Activated T-cell treated with anti-CD3 and anti-CD28 coated beads for 1 hour (primary cell): ENCODE results near the gene KIRREL3.

Experiments
- DNase-seq: peaks from one replicate; pipeline ENCODE4 v3.0.0-alpha.2; 2020; ENCODE audit warnings: low read depth

The KIRREL3 gene

DNA sequence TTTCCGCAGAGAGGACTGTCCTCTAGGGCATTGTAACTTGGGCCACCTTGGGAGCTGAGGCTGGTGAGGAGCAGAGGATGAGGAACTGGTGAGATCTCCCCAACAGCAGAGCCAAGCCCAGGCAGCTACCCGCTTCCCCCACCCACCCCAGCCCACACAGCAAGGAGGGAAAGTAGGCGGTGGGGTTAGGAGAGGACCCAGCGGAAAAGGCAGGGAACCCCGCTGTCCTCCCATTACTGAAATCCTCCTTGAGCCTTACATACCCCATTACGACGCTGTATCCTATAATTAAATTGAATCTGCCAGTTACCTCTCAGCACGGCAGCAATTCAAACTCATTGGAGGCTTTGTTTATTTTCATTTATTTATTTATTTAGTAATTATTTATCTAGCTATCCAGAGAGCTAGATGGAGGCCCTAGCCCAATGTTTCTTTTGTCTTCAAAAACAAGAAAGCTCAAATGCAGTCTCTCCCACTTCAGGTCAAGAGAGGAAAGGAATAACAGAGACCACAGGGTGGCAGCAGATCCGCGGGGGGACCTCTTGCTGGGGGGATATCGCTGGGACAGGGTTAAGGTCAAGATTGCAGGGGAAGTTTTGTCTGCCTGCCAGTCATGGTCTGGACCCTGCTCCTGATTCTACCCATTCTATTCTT, 427.1 kb downstream of the KIRREL3 start:
- DNase-seq, result no peak

DNA sequence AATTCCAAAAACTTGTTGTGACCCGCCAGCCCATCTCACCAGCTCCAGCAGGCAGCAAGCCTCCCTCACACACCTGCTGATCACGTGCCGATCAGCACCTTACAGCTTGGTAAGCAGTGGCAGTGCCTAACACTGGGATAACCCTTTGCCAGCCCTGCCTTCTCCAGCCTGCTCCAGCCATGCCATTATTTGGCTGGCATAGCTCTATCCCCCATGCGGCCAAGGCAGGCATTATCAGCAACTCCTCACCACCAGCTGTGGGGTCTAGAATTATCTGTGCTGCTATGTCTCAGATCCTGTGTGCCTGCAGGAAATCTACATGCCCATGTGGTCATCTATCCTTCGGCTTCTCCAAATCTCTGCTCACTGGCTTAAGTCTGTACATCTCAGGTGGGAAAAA, 430.1 kb downstream of the KIRREL3 start:
- no peak for DNase-seq

DNA sequence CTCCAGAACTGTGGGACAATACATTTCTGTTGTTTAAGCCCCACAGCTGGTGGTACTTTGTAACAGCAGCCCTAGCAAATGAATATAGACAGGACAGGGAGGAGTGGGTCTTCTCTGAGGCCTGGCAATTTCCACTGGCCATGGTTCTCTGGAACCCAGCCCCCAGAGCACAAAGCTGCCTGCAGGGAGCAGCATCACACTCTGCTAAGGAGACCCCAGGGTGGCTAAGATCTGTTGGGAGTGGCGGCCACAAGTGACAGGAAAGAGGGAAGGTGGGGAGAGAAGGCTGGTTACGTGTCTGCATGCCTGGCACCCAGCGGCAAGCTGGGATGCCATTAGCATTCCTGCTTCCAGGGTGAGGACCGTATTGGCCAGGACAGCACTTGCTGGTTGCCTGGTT, 433.2 kb downstream of the KIRREL3 start:
- DNase-seq, result no peak

DNA sequence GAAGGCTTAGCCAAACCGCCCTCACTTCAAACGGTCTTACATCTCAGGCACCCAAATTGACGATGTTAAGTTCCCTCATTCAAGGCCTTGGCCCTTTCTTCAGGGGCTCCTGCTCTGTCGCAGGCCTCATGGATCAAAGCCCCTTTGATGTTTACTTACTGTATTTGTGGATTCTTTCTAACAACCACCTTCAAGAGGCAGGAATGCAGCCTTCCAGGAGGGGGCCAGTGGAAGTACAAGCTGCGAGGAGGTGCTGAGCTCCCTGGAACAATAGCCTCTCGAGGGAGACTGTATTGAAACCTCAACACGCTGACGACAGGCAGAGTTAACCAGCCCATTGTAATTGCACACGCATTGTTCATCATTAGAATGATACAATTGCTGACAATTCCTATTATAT, 436.0 kb downstream of the KIRREL3 start:
- no peak for DNase-seq

DNA sequence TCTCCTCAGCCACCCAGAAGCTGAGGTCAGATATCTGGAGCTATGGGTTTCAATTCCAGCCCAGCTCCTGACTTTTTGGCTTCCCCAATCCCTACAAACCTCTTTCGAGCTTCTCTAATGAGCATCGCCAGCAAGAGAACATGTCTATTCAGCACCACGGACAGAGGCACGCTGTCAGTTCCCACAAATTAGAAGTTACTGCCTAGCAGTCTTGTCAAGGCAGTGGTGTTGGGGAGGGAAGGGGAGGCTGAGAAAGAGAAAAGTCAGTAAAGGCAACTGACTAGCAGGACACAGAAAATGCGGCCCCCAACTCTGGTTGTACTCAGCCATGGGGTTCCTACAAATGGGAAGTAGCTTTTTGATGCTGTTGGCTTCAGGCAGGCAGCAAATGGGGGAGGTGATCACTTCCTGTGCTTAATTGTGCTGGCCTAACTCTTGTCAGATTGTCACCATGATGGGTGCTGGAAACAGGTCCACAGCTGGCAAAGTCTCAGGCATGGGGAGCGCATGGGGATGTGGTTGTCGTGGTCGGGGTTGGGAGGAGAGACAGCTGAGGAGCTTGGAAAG, 439.2 kb downstream of the KIRREL3 start:
- no peak for DNase-seq

DNA sequence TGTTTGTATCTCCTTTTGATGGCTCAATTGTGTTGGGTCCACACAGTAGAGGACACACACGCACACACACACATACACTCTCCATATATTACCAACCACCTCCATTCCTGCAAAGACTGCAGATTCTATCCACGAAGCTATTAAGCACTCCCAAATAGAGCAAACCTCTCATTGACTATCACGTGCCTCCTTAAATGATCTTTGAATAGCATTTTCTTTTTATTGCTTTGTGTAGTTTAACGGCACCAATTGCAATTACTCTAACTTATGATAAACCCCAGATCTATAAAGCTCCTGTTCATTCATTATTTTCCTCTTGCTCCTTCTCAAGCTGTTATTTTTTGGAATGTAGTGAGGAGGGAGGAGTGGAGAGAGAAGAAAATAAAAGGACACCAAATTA, 440.3 kb downstream of the KIRREL3 start:
- DNase-seq, result no peak

DNA sequence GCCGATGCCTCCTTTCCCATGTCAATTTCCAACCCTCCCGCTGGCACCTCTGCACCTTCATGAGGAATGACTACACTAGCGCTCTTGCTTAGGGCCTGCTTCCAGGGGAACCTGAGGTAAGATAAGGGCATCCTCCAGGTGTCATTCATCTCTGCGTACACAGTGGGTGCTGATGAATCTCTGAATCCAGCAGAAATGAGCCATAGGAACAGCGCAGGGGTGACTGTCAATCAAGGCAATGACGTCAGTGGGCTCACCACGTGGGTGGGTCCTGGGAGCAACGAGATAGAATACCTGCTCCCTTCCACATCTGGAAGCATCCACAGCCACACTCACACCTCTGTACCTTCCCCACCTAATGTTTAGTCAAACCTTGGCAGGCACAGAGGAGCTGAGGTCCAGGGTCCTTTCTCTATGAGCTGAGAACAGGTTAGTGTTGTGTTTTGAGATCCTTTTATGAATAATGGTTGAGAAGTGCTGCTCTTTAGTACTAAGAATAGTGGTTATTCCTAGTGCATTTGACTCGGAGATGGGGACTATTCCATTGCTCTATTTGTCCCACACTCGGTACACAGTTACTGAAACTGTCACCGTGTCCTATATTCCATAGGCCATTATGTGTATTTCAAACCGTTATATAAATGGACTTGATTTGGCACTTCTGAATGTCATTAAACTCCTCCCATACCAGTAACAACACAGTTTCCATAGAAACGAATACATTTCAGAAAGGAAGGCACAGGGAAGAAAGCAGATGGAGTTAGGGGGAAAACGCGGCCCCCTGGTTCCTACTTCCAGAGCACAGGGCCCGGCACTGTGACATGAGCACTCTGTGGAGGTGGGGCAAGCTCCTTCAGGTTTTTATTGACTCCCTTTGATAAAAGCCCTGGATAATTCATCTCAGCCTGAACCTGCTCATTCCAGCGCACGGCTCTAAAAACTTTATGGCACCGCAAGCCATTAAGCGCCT, 451.7 kb downstream of the KIRREL3 start:
- DNase-seq, result no peak

DNA sequence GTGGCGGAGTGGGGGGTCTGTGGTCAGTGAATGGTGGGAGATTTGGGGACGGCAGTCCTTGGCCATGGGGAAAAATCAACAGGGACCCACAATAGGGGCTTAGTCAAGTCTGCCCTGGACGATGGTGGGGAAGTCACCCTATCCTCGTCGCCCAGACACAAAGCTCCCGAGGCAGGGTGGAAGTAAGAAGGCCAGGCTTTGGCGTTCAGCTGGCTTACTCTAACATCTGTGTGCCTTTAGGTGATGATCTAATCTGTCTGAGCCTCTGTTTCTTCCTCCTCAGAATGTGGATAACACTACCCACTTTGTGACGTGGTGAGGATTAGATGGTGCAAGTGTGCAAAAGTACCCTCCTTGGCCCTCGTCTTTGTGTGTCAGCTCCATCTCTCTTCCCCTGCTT, 452.9 kb downstream of the KIRREL3 start:
- no peak for DNase-seq

DNA sequence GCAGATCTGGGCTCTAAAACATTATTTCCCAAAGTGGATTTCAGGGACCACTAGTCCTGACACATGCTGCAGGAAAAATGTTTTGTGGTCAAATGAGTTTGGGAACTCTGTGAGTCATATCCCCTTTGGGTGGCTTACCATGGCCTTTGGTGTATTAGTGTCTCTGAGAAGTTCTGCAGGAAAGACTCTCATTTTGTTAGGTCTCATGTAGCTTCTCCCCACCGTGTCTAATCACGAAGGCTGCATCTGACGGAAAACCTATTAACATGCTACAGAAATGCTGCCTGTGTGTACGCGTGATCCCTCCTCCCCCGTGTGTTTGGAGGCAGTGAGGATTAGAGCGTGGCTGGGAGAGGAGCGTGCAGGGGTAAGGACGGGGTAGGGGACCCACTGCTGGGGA, 453.4 kb downstream of the KIRREL3 start:
- DNase-seq, result no peak

DNA sequence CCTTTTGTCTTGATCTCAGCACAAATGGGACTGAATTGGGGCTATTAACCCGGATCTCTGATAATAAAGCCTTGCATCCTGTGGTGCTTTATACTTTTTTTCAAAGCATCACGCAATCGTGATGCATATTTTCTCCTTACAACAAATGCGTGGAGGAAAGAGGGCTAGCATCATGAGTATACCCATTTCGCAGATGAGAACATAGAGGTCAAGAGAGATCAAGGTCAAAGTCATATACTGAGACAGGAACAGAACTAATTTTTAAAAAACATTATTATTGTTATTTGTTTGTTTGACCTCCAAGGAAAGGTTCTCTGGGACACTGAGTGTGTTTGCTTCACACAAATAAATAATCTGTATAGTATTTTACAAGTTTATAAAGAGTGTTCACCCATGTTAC, 453.9 kb downstream of the KIRREL3 start:
- no peak for DNase-seq

DNA sequence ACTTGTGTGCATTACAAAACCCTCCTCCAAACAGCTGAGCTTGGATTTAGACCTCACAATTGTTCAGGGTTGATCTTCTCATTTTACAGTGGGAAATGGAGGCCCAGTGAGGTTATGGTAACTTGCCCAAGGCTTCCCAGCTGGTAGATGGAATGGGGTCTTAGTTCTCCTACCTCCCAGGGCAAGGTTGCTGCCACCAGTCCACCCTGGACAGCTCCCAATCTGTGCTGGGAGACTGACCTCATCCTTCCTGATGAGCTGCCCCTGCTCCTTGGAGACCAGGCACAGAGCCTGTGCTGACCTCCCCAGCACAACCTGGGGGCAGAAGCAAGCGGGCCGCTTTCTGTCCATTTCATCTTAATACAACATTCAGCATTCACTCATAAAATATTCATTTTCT, 454.4 kb downstream of the KIRREL3 start:
- DNase-seq, result no peak

DNA sequence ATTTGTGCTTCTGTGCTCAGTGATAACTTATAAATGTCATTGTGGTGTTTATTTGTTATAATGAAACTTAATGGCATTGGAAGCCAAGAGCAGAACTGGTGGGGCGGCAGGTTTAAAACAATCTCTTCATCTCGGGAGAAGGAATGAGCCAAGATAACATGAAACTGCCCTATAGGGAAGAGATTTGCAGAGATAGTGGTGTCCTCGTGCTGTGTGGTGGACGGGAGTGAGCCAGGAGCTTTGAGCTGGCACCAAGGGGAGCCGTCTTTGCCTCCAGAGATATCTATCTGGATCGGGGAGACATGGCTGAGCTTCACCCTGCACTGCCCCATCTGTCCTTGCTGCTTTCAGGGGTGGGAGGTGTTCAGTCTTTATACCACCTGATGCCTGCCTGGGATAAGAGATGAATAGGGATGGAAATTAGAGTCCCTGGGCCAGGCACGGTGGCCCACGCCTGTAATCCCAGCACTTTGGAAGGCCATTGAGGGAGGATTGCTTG, 455.5 kb downstream of the KIRREL3 start:
- no peak for DNase-seq

DNA sequence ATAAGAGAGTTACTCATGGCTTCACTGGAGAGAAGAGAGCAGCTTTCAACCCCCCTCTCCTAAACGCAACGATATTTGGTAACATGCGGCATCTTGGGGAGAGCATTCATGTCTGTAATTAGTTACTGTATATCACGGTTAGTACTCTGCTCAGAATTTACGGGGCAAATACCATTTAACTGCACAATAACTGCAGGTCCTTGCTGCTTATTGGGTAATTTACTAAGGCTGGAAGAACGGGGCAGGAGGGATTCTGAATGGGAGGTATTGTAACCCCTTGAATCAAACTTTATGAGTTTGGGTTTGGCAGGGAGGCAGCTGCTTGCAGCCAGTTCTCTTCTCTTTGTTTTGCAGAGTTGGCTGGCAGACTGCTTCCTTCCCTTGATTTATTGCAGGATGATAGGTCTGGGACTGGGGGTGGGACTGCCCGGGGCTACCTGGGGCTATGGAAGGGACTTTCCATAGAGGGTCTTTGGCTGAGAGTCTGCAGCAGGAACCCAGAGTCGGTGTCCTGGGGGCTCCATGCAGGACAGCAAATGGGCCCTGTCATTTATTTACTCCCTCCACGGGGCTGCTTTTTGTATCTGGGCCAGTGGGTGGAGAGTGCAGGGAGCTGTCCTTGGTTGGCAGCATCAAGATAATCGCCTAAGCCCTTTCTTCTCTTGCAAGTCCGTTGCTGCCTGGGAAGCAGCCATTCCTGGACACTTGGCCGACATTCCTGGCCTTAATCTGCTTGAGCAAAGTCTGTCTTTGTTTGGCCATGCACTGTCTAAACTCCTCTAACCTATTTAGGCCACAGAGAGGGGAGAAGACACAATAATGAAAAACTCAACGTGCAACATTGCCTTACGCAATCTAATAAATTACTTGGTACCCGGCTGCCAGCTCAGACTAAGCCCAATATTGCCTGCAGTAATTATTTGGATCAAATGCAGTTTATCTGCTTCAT, 456.2 kb downstream of the KIRREL3 start:
- no peak for DNase-seq

DNA sequence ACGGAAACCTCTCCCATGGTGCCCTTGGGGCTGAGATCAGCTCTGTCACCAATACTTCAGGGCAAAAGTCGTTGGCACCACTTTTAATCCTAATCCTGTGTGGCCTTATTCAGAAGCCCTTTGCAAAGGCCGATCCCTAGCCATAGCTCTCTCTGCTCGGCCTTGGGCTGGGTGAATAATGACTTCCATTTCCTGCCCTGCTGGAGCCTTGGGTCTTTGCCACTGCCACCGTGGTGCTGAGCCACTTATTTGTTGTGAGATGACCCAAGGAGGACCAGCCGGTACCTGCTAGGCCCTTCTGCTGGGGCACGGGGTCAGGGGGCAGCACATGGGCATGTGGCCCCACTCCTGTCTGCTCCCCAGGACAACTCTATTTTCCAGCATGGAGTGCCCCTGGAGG, 456.9 kb downstream of the KIRREL3 start:
- no peak for DNase-seq

DNA sequence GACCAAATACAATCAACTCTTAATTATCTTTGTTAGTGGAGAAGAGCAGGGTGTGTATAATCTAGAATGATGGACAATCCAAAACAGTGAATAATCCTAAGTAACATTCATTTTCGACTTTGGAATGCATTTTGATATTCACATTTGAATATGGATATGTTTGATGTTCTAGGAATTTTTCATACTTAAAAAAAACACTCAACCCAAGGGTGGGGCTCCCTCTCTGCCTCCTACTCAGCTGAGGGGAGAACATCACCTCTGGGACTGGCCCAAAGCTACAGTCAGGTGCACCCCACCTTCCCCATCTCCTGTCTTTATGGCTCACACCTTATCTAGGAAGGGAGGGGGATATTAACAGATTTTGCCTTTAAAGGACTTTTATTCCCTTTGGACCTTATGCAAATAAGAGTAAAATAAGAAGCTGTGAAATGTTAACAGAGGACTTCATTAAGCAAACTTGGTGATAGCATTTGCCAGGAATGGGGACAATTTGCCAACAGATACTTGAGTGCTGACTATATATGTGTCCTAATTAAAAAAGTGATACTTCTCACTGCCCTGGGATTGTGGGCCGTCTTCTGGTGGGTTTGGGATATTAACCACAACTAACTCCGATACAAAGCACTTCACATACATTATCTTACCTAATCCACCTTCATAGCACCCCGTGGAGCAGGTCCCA, 458.1 kb downstream of the KIRREL3 start:
- no peak for DNase-seq

DNA sequence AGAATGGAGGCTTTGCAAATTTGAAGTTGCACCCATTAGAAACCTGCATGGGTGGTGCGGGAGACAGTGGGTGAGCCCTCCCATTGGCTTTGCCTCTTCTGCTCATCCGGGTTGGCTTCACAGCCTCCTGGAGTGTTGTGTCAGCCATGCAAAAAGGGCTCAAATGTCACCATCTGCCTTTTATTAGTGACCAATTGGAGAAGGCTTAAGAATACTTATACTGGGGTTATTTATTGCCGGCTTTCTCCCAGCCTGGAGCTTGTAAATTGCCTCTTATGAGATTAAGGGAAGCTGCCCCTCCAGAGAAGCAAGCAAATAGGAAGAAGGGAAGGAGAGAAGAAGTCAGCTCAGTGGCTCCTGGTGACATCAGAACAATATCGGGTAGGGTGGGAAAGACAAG, 462.5 kb downstream of the KIRREL3 start:
- no peak for DNase-seq

DNA sequence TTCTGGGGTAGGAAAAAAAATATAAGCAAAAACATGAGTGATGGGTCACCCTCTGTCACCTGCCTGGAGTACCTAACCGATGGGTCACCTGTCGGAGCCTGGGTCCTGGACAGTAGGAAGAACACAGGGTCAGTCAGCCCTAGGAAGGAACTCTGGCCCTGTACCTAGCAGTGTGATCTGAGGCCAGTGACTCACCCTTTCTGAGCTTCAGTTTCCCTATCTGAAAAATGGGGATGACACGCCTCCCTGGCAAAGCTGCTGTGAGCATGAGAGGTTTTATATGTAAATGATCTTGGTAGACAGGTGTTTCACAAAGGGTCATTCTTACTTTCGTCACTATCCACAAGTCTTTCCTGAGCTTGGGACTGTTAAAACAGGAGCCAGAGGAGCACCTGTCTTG, 463.1 kb downstream of the KIRREL3 start:
- no peak for DNase-seq

DNA sequence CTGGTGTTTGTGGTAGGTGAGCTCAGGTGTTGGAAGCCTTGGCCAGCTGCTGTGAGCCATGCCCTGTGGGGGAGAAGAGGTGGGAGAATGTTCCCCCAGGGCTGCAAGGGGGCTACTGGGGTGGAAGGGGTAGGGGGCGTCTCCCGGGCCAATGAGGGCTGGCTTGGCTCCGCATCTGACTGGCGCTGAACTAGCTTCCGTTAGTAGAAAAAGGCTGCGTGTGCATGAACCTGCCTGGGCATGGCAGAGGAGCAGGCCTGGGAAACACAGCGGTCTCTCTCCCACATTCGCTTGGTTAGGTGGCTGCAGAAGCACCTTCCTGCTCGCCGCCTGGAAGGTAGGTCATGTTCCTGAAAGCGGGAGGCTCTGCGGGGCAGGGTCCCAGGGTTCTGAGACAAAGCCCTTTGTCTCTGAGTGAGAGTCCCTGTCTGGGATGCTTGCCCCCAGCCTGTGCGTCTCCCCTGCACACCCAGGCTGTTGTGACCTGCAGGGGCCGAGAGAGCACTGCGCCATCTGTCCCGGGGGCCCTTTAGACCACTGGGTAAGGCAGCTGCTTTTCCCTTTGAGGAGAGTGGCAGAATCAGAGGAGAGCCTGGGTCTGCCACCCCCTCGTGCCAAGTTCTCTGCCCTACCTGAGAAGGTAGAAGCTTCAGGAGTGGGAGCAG, 466.3 kb downstream of the KIRREL3 start:
- no peak for DNase-seq

DNA sequence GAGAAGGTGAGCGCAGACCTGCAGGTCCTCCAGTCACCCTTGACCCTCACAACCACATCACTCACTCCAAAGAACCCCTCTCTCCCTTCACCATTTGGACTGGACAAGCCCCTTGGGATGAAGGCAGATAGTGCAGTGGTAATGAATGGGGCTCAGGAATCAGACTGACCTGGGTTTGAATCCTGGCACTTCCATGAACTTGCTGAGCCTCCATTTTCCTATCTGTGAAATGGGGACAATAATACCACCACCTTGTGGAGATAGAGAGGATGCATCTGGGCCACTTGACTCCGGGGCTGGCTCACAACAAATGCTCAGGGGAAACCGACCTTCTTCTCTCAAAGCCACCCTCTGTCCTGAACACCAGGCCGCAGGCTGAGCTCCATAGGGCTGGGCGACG, 467.0 kb downstream of the KIRREL3 start:
- no peak for DNase-seq

DNA sequence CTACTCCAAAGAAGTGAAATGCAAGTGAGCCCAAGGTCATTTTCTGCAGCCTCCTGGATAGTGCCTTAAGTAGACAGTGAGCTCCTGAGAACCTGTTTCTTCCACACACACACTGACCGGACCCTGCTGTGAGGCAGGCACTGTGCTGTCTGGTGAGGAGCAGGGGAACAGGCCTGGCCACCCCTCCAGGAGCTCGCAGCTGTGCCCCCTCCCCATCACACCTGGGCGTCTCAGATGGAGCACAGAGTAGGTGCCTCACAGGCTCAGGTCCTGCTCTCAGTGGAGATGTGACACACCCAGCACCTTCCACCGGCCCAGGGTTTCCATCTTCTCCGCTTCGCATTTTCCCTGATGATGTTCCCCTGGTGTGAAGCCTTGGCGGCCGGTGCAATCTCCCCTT, 470.2 kb downstream of the KIRREL3 start:
- no peak for DNase-seq

DNA sequence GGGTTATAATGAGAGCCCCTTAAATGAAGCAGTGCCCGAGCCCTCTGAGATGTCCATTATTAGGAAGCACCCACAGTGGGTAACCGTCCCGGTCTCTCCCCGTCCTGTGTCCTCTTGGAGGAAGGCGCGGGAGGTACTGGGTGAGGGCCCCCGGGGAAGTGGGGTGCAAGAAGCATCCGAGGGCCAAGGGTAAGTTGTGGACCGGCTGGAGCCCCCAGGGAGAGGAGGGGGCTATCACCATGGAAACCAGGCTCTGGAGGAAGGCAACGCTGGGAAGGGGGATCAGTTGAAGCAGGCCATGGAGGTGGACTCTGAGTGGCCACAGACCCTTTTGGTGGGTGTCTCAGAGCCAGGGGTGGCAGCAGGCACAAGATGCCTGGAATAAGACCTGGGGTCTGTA, 471.5 kb downstream of the KIRREL3 start:
- no peak for DNase-seq
